BE2C (cell line): ENCODE measurements around the gene C1orf53.
A peak's percentile ranks its signal among the peaks of the same experiment; 100 is the strongest.
"Not testable (repeated sequence)": the region's sequence is repeated elsewhere in the genome, so short reads cannot be mapped to it uniquely, and the experiment has no call there.

Experiments used
- DNase-seq: peaks from one replicate; pipeline ENCODE4 v3.0.0-alpha.2; 2020
- H3K27me3 ChIP-seq: fragments of 250-450 bp; sonication (Bioruptor Pico); 2 replicates; pipeline ENCODE4 v1.5.1; 2020; ENCODE audit warnings: mild to moderate bottlenecking
- H3K36me3 ChIP-seq: fragments of 250-450 bp; sonication (Bioruptor Pico); 2 replicates; pipeline ENCODE4 v1.5.1; 2020; ENCODE audit warnings: mild to moderate bottlenecking
- H3K4me1 ChIP-seq: fragments of 250-450 bp; sonication (Bioruptor Pico); 2 replicates; pipeline ENCODE4 v1.5.1; 2020
- H3K4me3 ChIP-seq: 2 replicates; pipeline ENCODE4 v1.5.1; 2011; ENCODE audit warnings: low read depth, low read length
- H3K9me3 ChIP-seq: fragments of 250-450 bp; sonication (Bioruptor Pico); 2 replicates; pipeline ENCODE4 v1.5.1; 2020
- CTCF ChIP-seq: IDR thresholded peaks from 2 replicates; pipeline ENCODE4 v1.5.1; 2012; ENCODE audit warnings: mild to moderate bottlenecking, low read depth, low read length

C1orf53 gene

GRCh38 chr1:197865809-197866208 lies 36.6 kb upstream of the C1orf53 start:
- DNase-seq: no peak
- TF ChIP-seq CTCF: no peak
- no peaks in the 10 kb centered on the region for H3K4me1 ChIP-seq
- no peaks in the 10 kb centered on the region for H3K9me3 ChIP-seq
- H3K4me3 ChIP-seq: no peak overlapping the region
- no peaks in the 10 kb centered on the region for H3K36me3 ChIP-seq
- no peaks in the 10 kb centered on the region for H3K27me3 ChIP-seq

GRCh38 chr1:197868751-197869489 lies 33.5 kb upstream of the C1orf53 start:
- Histone ChIP-seq H3K36me3 (no peaks in the 10 kb centered on the region), H3K27me3 (no peaks in the 10 kb centered on the region), H3K4me1 (no peaks in the 10 kb centered on the region), H3K9me3 (no peaks in the 10 kb centered on the region), H3K4me3 (no peak overlapping the region)
- peak; percentile 41 for DNase-seq
- peak; percentile 79 for TF ChIP-seq CTCF

GRCh38 chr1:197869490-197870077 lies 32.8 kb upstream of the C1orf53 start:
- Histone ChIP-seq H3K4me1 (no peaks in the 10 kb centered on the region), H3K36me3 (no peaks in the 10 kb centered on the region)
- no peak for TF ChIP-seq CTCF

GRCh38 chr1:197876894-197877293 lies 25.5 kb upstream of the C1orf53 start:
- H3K36me3 ChIP-seq: no peaks in the 10 kb centered on the region
- no peak for DNase-seq
- H3K4me3 ChIP-seq: no peak overlapping the region
- no peaks in the 10 kb centered on the region for H3K27me3 ChIP-seq
- H3K9me3 ChIP-seq: no peaks in the 10 kb centered on the region
- no peaks in the 10 kb centered on the region for H3K4me1 ChIP-seq
- TF ChIP-seq CTCF: no peak

More at GRCh38 chr1:197869490-197870077, 32.8 kb upstream of the C1orf53 start:
- no peaks in the 10 kb centered on the region for H3K9me3 ChIP-seq
- no peak for DNase-seq
- H3K27me3 ChIP-seq: no peaks in the 10 kb centered on the region
- no peak overlapping the region for H3K4me3 ChIP-seq

- not testable (repeated sequence) for H3K36me3 ChIP-seq, H3K4me1 ChIP-seq, H3K27me3 ChIP-seq, H3K9me3 ChIP-seq, H3K4me3 ChIP-seq, DNase-seq
Observed at GRCh38 chr1:197880385-197880784, 22.0 kb upstream of the C1orf53 start.

GRCh38 chr1:197882241-197882640 lies 20.2 kb upstream of the C1orf53 start:
- not testable (repeated sequence) for H3K9me3 ChIP-seq, H3K4me3 ChIP-seq, H3K27me3 ChIP-seq, H3K4me1 ChIP-seq, DNase-seq, H3K36me3 ChIP-seq

- TF ChIP-seq CTCF: no peak
- H3K9me3 ChIP-seq: no peaks in the 10 kb centered on the region
- H3K4me1 ChIP-seq: no peaks in the 10 kb centered on the region
- no peak for DNase-seq
- H3K27me3 ChIP-seq: no peaks in the 10 kb centered on the region
- no peaks in the 10 kb centered on the region for H3K36me3 ChIP-seq
- no peak overlapping the region for H3K4me3 ChIP-seq
Observed at GRCh38 chr1:197884173-197884572, 18.3 kb upstream of the C1orf53 start.
